ENCODE measurements around the gene TPBG. TPM values are rescaled to one million over a fixed set of nuclear protein-coding genes. Genes with fewer than 3 reads are reported as not detected.

TPBG gene, protein sequence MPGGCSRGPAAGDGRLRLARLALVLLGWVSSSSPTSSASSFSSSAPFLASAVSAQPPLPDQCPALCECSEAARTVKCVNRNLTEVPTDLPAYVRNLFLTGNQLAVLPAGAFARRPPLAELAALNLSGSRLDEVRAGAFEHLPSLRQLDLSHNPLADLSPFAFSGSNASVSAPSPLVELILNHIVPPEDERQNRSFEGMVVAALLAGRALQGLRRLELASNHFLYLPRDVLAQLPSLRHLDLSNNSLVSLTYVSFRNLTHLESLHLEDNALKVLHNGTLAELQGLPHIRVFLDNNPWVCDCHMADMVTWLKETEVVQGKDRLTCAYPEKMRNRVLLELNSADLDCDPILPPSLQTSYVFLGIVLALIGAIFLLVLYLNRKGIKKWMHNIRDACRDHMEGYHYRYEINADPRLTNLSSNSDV
- total RNA-seq, result 122 and 221 TPM in 2 replicates

DNA sequence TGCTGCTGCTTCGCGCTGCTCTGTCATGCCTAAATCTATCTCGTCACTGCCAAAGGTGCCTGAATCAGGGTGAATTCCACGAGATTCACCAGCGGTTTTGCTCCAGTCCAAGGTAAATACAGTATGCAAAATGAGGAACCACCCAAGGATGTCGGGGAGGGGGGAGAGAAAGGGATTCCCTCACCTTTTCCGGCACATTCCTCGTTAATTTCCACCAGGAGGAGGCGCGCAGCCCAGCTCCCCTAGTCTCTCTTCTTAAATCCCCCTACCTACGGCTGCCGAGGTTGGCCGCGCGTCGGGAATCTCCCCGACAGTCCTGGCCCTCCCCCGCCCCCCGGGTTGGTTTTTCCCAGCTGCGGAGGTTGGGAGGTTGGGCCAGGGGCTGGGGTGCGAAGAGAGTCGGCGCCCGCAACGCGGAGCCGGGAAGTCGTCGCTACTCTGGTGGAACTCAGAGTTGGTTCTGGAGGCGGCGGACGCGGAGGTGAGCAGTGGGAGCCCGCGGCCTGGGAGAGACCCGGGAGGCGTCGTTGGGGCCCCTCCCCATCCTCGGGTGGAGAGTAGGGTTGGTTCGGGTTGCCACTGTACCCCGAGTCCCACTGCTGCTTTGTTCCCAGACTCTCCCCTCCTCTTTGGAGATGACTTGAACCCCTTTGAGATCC is at the start of gene TPBG:
Gene TPBG (plus strand): TSS at position 390 of the 659 bp plus-strand sequence. CDS start 1,145 bp downstream, outside the sequence.

Other genes with a start within 250 kb of the TPBG start
- 56.1 and 68.0 TPM in 2 replicates for gene IBTK, start 116.1 kb upstream of the TPBG start, total RNA-seq